Mesothelial cell of epicardium (in vitro differentiated cells): ENCODE results near the gene PPP1R14B. TPM values are rescaled to one million over a fixed set of nuclear protein-coding genes. Genes with fewer than 3 reads are reported as not detected.
"Not testable (repeated sequence)": the region's sequence is repeated elsewhere in the genome, so short reads cannot be mapped to it uniquely, and the experiment has no call there.

ENCODE experiments used
- DNase-seq, 2 experiments: peaks; one replicate each; pipeline ENCODE4 v3.0.0; 2021; ENCODE audit warnings: low spot score in 2 of 2; ENCODE audit not compliant: unreplicated experiment in 2 of 2
- H3K27ac Mint-ChIP-seq: 2 replicates; pipeline ENCODE4 v1.8.0; 2021; ENCODE audit warnings: mixed read lengths
- H3K27me3 Mint-ChIP-seq: 2 replicates; pipeline ENCODE4 v1.8.0; 2021; ENCODE audit warnings: low read depth, mixed read lengths
- H3K36me3 Mint-ChIP-seq: 2 replicates; pipeline ENCODE4 v1.8.0; 2021; ENCODE audit warnings: mixed read lengths
- H3K4me1 Mint-ChIP-seq: 2 replicates; pipeline ENCODE4 v1.8.0; 2021; ENCODE audit warnings: mixed read lengths
- H3K4me3 Mint-ChIP-seq: 2 replicates; pipeline ENCODE4 v1.8.0; 2021; ENCODE audit warnings: mild to moderate bottlenecking, moderate library complexity, mixed read lengths
- H3K9me3 Mint-ChIP-seq: 2 replicates; pipeline ENCODE4 v1.8.0; 2021; ENCODE audit warnings: mixed read lengths
- total RNA-seq: library from RNA; stranded (reverse); gene quantifications from 3 replicates; pipeline ENCODE4 v1.2.1, GENCODE V29; 2021
- TF ChIP-seq, protein P1 (sequence below): fragments of 200-600 bp; sonication (generic); IDR thresholded peaks from one replicate; pipeline ENCODE4 v1.5.0; 2021; ENCODE audit warnings: antibody characterized with exemption; ENCODE audit not compliant: unreplicated experiment

Gene PPP1R14B
- total RNA-seq, 1 donor from 2014 or later: 131 TPM

DNA sequence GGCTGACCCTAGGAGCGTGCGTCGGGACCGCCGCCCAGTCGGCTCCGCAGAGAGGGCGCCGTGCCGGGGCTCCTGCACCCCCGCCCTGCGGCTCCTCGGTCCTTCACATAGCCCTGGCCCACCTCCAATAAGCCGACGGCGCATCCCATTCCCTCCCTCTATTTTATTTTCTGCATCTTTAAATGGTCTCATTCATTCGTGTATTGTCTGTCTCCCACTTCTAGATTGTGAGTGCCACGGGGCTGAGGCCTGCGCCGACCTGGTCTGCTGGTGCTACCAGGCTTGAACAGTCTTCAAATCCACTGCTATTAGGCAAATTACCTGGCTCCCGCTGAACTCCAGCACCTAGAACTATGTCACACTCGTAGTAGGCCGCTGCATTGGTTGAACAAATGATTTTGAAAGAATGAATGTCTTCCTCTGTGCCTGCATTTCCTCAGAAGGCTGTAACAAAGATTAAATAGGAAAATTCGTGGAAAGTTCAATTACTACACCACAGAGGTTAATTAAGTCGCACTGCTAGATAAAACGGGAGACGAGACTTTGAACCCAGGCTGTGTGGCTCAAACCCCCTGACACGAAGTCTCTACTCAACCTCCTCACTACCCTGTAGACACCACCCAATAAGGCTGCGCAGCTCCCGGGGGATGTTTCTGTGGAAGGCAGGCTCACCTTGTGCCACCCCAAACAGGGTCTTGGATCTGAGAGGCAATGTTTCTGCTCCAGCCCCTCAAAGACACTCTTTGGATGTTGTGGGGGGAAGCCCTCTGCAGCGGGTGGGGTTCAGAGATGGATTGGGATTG is 1.2 kb upstream of the PPP1R14B start:
- Mint-ChIP-seq H3K9me3 (no peaks in the 10 kb centered on the region), H3K4me3 (peak overlapping the region; percentile 85), H3K36me3 (no peaks in the 10 kb centered on the region), H3K4me1 (peaks cover 25% of the 10 kb centered on the region), H3K27ac (no peak overlapping the region), H3K27me3 (no peaks in the 10 kb centered on the region)
- TF ChIP-seq, protein P1, sequence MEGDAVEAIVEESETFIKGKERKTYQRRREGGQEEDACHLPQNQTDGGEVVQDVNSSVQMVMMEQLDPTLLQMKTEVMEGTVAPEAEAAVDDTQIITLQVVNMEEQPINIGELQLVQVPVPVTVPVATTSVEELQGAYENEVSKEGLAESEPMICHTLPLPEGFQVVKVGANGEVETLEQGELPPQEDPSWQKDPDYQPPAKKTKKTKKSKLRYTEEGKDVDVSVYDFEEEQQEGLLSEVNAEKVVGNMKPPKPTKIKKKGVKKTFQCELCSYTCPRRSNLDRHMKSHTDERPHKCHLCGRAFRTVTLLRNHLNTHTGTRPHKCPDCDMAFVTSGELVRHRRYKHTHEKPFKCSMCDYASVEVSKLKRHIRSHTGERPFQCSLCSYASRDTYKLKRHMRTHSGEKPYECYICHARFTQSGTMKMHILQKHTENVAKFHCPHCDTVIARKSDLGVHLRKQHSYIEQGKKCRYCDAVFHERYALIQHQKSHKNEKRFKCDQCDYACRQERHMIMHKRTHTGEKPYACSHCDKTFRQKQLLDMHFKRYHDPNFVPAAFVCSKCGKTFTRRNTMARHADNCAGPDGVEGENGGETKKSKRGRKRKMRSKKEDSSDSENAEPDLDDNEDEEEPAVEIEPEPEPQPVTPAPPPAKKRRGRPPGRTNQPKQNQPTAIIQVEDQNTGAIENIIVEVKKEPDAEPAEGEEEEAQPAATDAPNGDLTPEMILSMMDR: no peak
- no peak for DNase-seq

DNA sequence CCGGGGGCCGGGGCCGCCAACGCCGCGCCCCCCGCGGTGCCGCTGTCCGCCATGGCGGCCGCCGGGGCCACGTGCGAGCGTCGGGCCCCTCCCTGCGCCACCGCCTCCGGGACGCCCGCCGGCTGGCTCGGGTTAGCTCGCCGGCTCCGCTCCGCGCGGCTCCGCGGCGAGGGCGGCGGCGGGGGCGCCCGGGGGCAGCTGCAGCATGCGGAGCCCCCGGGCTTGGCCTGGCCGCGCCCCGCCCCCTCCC is 197 bp downstream of the PPP1R14B start:
- H3K4me3 Mint-ChIP-seq: peak overlapping the region; percentile 85
- H3K27ac Mint-ChIP-seq, H3K36me3 Mint-ChIP-seq, DNase-seq, H3K9me3 Mint-ChIP-seq, H3K27me3 Mint-ChIP-seq: not testable (repeated sequence)
- H3K4me1 Mint-ChIP-seq: peaks cover 24% of the 10 kb centered on the region

DNA sequence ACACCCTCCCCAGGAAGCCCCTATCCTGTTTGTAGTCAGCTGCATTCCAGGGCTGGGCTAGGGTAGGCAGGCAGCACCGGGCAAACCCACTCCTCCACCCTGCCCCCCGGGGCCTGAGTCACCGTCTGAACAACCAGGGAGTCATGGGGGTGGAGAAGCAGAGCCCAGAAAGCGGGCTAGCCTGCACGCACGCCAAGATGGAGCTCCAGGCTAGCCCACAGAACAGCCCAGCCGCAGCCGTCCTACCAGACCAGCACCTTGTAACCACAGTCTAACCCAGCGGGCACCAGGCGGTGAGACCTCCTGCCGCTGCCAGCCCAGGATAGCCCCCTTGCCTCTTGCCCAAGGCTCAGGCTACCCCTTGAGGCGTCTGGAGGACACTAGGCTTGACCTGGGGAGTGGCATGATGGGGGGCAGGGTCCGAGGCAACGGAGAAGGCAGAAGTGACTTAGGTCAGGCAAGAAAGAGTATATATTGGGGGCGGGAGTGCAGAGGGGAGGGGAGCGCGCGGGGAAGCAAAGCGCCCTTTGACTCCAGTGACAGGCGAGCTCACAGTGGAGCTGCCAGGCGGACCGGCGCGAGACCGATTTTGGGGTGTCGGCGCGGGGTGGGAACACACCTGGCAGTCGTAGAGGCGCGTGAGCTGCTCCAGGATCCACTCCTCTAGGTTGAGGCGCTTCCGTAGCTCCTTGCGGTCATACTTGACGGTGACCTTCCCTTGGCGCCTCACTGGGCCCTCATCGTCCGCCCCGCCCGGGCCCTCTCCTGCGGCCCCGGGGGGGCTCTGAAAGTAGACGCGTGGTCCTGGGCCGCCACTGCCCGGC is 734 bp downstream of the PPP1R14B start:
- Mint-ChIP-seq H3K9me3 (no peaks in the 10 kb centered on the region), H3K4me1 (peaks cover 24% of the 10 kb centered on the region), H3K27me3 (no peaks in the 10 kb centered on the region), H3K36me3 (no peaks in the 10 kb centered on the region), H3K27ac (peak overlapping the region; percentile 78), H3K4me3 (peak overlapping the region; percentile 81)
- TF ChIP-seq, protein P1: no peak
- peak in 1 of 2 experiments; percentile 49 for DNase-seq

DNA sequence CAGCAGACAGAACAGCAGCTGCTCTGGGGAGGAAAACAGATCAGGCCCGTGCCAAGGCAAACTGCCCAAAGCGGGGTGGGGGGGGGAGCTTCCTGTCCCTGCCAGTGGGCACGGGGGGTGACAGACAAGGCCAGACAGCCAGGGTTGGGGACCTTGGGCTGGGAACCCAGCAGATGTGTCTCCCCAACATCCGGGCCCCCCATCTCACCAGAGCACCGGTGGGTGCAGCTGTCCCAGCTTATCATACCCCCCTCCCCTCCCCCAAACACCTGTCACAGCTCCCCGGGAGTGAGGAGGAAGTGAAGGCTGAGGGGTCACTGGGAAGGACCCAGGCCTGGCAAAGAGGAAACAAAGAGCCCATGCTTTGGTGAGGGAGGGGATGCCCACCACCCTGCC is 1.3 kb downstream of the PPP1R14B start:
- peak overlapping the region; percentile 78 for H3K27ac Mint-ChIP-seq

DNA sequence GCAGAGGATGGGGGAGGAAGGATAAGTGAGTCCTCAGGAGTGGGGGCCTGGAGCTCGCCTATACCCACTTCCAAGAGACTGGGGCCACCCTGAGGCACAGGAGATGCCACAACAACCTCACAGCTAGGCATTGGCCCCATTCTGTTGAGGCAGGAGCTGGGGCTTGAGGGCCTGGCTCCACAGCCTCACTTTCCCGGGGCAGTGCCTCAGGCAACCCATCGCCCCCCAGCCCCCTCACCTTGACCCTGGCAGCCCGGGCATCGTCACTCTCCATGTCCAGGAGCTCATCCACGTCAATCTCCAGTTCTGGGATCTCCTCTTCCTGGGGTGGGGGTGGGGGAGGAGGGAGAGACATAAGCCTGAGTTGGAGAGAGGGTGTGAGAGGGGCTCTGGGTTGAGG is 1.8 kb downstream of the PPP1R14B start:
- H3K27ac Mint-ChIP-seq: no peak overlapping the region
- H3K36me3 Mint-ChIP-seq: no peaks in the 10 kb centered on the region

More for the DNA sequence above, 1.3 kb downstream of the PPP1R14B start:
- H3K36me3 Mint-ChIP-seq: no peaks in the 10 kb centered on the region
- H3K4me3 Mint-ChIP-seq: peak overlapping the region; percentile 81
- H3K27me3 Mint-ChIP-seq: no peaks in the 10 kb centered on the region
- DNase-seq: no peak
- TF ChIP-seq, protein P1: no peak
- H3K9me3 Mint-ChIP-seq: no peaks in the 10 kb centered on the region
- H3K4me1 Mint-ChIP-seq: peaks cover 25% of the 10 kb centered on the region

More for the DNA sequence above, 1.8 kb downstream of the PPP1R14B start:
- TF ChIP-seq, protein P1: no peak
- peaks cover 29% of the 10 kb centered on the region for H3K4me1 Mint-ChIP-seq
- no peaks in the 10 kb centered on the region for H3K9me3 Mint-ChIP-seq
- H3K27me3 Mint-ChIP-seq: no peaks in the 10 kb centered on the region
- no peak for DNase-seq
- H3K4me3 Mint-ChIP-seq: peak overlapping the region; percentile 81
